GM12878 (cell line): ENCODE measurements around the gene PROM1. TPM values are rescaled to one million over a fixed set of nuclear protein-coding genes. Genes with fewer than 3 reads are reported as not detected.

Source experiments
- ATF3 ChIP-seq: IDR thresholded peaks from 2 replicates; pipeline ENCODE4 v1.6.1; 2011; ENCODE audit warnings: low read depth, mild to moderate bottlenecking, low read length, moderate library complexity, borderline replicate concordance; ENCODE audit errors: extremely low read depth
- CTCF ChIP-seq, 3 experiments: IDR thresholded peaks in 2 of 3; conservative IDR thresholded peaks in 1 of 3; 2 replicates each; pipeline ENCODE4 v1.5.1; 2011; ENCODE audit warnings: low read depth in 3 of 3, low read length in 3 of 3, mild to moderate bottlenecking in 3 of 3, control low read depth in 2 of 3, moderate library complexity in 2 of 3, inconsistent platforms in 1 of 3, mixed read lengths in 1 of 3; ENCODE audit not compliant: control insufficient read depth in 2 of 3, insufficient read depth in 1 of 3; ENCODE audit errors: extremely low read depth in 1 of 3
- ETV6 ChIP-seq, 2 experiments: fragments of 450-650 bp in 1 of 2; IDR thresholded peaks in 1 of 2; conservative IDR thresholded peaks in 1 of 2; 2 replicates each; pipeline ENCODE4 v1.6.1; 2014; ENCODE audit warnings: antibody characterized with exemption in 1 of 2, borderline replicate concordance in 1 of 2, low read depth in 1 of 2, mild to moderate bottlenecking in 1 of 2, moderate library complexity in 1 of 2
- NFXL1 ChIP-seq: fragments of 450-650 bp; IDR thresholded peaks from 2 replicates; pipeline ENCODE4 v1.6.1; 2017; ENCODE audit warnings: antibody characterized with exemption, mild to moderate bottlenecking, borderline replicate concordance
- NR2F1 ChIP-seq: fragments of 450-650 bp; conservative IDR thresholded peaks from 2 replicates; pipeline ENCODE4 v1.6.1; 2017; ENCODE audit warnings: mild to moderate bottlenecking
- POLR2A ChIP-seq: IDR thresholded peaks from 2 replicates; pipeline ENCODE4 v1.6.1; 2011; ENCODE audit warnings: low read depth, mild to moderate bottlenecking, low read length
- POU2F2 ChIP-seq: IDR thresholded peaks from 3 replicates; pipeline ENCODE4 v1.6.1; 2011; ENCODE audit warnings: low read depth, mild to moderate bottlenecking, low read length, borderline replicate concordance
- SMARCA5 ChIP-seq: fragments of 450-650 bp; IDR thresholded peaks from 2 replicates; pipeline ENCODE4 v1.6.1; 2017; ENCODE audit warnings: mild to moderate bottlenecking
- SUPT20H ChIP-seq: IDR thresholded peaks from 2 replicates; pipeline ENCODE4 v1.6.1; 2011; ENCODE audit warnings: low read depth, mild to moderate bottlenecking, low read length, moderate library complexity, borderline replicate concordance; ENCODE audit not compliant: control insufficient read depth
- TARDBP ChIP-seq: IDR thresholded peaks from 2 replicates; pipeline ENCODE4 v1.6.1; 2016; ENCODE audit warnings: borderline replicate concordance
- USF2 ChIP-seq: IDR thresholded peaks from 2 replicates; pipeline ENCODE4 v1.6.1; 2011; ENCODE audit warnings: low read depth, low read length, improper control_type of control experiment, borderline replicate concordance
- ZBTB40 ChIP-seq: fragments of 450-650 bp; IDR thresholded peaks from 2 replicates; pipeline ENCODE4 v1.6.1; 2016; ENCODE audit warnings: mild to moderate bottlenecking, moderate library complexity, borderline replicate concordance
- polyA plus RNA-seq, 11 experiments: library from polyadenylated mRNA; depleted of rRNA in 4 of 11; unstranded in 6 of 11; stranded (reverse) in 5 of 11; fragments of >200 nt; fragmentation: Nextera tagmentation in 4 of 11; fragmentation: Illumina TruSeq in 1 of 11; extraction: Ambion mirVana in 4 of 11; extraction: Trizol in 1 of 11; gene quantifications; 1 replicate in 1 of 11; 2 replicates in 10 of 11; pipeline versions ENCODE4 v1.2.1 to v1.2.3, GENCODE V29; 2011 to 2016; ENCODE audit warnings: inconsistent platforms in 2 of 11, missing spikeins in 2 of 11, low read depth in 1 of 11
- total RNA-seq, 4 experiments: library from RNA; depleted of rRNA in 3 of 4; stranded (reverse); fragments of >200 nt in 3 of 4; fragmentation: Illumina TruSeq in 1 of 4; extraction: Trizol in 1 of 4; gene quantifications; 2 replicates each; pipeline versions ENCODE4 v1.2.1 to v1.2.3, GENCODE V29; 2013 to 2021

The PROM1 gene
- total and polyA plus RNA-seq, 10 of the 15 experiments (the other 5 are each of a cell fraction or from before 2014, with no cell fraction given): 0.08 to 0.31 (median 0.18) TPM; not detected in 7

- TF ChIP-seq ZBTB40 (no peak), TARDBP (no peak), USF2 (no peak), CTCF (IDR thresholded peaks at IDR 0.05 in 2 of 3, conservative IDR thresholded peaks at IDR 0.05 in 1 of 3; ENCODE audit: control insufficient read depth in 2 of 3, extremely low read depth in 1 of 3, insufficient read depth in 1 of 3, low read depth in 3 of 3, low read length in 3 of 3) (no peak), POU2F2 (no peak), NR2F1 (no peak), SUPT20H (no peak), ETV6 (conservative IDR thresholded peaks at IDR 0.05 in 1 of 2, IDR thresholded peaks at IDR 0.05 in 1 of 2; ENCODE audit: borderline replicate concordance in 1 of 2, low read depth in 1 of 2) (no peak), ATF3 (no peak), NFXL1 (no peak), SMARCA5 (no peak), POLR2A (no peak)
- TF ChIP-seq, all 136 proteins: peak for 0
Measured at GRCh38 chr4:16116019-16116418, 32.2 kb upstream of the PROM1 start (continued).
